Left kidney (tissue), 2 donors: Measurements from ENCODE around the gene SLC5A5. TPM values are rescaled to one million over a fixed set of nuclear protein-coding genes. Genes with fewer than 3 reads are reported as not detected.
A peak's percentile ranks its signal among the peaks of the same experiment; 100 is the strongest.

Experiments
- DNase-seq: peaks from one replicate; pipeline ENCODE4 v3.0.0-alpha.2; 2013
- polyA plus RNA-seq: library from polyadenylated mRNA; unstranded; fragments of 120-200 nt; gene quantifications from one replicate; pipeline ENCODE4 v1.2.1, GENCODE V29; 2013; ENCODE audit not compliant: insufficient read length

The SLC5A5 gene
- polyA plus RNA-seq, 1 donor: 0.12 TPM

- no peak for DNase-seq
Observed at GRCh38 chr19:17920527-17920926, 48.8 kb downstream of the SLC5A5 start.

GRCh38 chr19:17922138-17922537 lies 50.4 kb downstream of the SLC5A5 start:
- DNase-seq: no peak

- no peak for DNase-seq
Observed at GRCh38 chr19:17926044-17926443, 54.3 kb downstream of the SLC5A5 start.

- no peak for DNase-seq
Observed at GRCh38 chr19:17929056-17929455, 57.3 kb downstream of the SLC5A5 start.

DNA sequence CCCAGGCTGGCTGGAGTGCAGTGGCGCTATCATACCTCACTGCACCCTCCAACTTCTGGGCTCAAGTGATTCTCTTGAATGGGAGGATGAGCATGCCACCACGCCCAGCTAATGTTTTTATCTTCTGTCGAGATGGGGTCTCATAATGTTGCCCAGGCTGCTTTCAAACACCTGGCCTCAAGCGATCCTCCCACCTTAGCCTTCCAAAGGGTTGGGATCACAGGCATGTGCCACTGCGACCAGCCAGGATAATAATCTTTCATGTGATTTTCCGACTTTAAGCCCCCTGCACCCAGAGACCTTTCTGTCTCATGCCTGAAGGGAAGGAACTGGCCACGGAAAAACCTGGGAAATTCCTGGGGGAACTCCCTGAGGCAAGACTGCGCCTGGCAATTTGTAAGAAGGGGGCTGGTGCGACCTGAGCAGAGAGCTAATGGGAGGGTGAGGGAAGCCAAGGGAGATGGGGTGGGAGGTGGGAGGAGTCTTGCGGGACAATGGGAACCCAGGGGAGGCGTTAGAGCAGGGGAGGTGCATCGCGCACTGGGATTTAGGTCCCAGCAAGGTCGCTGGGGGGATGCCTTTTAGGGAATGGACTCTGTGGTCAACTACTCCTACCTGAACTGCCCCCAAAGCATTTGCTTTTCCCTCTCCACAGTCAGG lies 59.9 kb downstream of the SLC5A5 start:
- DNase-seq: no peak

- peak; percentile 89 for DNase-seq
Observed at GRCh38 chr19:17932485-17933338, 61.0 kb downstream of the SLC5A5 start, which contains the start of gene CCDC124. CCDC124 (plus strand) TSS chr19:17933015; CDS start chr19:17936421, 3,406 bp downstream.

DNA sequence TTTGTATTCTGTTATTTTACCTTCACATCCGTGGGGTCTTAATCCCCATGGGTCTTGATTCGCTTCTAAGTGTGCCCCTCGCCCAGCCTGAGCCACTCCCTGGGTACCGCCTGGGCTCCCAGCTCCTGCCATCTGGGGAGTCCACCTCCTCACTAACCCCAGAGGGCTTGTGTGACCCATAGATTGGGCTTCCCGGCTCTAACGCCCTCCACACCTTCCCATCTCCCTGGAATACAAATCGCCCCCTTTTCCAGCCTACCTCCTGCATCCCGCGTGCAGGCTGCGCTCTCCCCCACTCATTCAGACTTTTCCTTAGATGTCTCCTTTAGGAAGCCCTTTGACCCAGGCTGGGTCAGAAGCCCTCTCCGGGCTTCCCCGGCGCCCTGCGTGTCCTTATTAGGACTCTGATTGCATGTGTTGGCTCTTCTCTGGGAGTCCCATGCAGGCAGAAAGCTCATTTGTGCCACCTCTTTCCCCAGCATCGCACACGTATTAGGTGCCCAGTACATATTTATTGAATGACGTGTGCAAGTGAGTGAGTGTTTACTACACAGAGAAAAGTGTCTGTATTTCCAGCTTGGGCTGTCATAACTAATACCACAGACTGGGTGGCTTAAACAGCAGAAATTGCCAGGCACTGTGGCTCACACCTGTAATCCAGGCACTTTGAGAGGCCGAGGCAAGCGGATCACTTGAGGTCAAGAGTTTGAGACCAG lies 61.8 kb downstream of the SLC5A5 start:
- no peak for DNase-seq

DNA sequence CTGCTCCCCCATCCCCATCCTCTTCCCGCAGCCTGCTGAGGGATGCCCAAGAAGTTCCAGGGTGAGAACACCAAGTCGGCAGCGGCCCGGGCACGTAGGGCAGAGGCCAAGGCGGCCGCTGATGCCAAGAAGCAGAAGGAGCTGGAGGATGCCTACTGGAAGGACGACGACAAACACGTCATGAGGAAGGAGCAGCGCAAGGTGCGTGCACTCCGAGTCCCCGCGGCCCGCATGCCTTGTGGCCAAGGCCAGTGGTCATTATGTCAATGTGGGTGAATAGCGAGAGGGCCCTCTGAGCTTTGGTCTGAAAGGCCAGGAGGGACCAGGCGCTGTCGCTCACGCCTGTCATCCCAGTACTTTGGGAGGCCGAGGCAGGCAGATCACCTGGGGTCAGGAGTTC lies 64.6 kb downstream of the SLC5A5 start:
- no peak for DNase-seq

DNA sequence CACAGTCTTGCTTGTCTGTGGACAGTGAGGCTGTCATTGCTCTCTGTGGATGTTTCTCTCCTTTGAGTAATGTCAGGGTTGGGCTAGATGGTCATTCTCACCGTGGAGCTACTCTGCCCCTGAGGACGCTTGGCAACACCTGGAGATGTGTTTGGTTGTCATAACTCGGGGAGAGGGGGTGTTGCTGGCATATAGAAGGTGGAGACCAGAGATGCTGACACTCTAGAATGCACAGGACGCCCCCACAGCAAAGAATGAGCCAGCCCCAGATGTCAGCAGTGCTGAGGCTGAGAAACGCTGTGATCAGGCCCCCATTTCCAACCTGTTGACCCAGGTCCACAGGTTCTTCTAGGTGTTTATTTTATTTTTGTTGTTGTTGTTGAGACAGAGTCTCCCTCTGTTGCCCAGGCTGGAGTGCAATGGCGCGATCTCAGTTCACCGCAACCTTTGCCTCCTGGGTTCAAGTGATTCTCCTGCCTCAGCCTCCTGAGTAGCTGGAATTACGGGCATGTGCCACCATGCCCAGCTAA lies 65.7 kb downstream of the SLC5A5 start:
- DNase-seq: no peak

DNA sequence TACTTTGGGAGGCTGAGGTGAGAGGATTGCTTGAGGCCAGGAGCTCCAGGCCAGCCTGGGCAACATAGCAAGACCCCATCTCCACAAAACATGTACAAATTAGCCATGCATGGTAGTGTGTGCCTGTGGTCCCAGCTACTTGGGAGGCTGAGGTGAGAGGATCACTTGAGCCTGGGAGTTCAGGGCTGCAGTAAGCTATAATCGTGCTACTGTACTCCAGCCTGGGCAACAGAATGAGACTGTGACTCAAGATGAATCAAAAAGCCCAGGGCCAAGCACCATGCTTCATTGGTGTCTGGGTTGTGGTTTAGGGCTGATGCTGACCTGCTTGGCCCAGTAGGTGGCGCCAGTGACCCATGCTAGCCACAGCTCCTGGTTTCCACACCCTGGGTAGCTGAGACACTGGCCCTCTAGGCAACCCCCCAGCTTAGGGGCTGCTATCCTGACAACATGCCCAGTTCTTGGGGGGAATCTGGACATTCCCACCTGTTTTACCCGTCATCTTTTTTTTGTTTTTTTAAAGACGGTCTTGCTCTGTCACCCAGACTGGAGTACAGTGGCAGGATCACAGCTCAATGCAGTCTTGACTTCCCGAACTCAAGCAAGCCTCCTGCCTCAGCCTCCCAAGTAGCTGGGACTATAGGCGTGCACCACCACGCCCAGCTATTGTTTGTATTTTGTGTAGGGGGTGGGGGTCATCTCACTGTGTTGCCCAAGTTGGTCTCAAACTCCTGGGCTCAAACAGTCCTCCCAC lies 66.5 kb downstream of the SLC5A5 start:
- DNase-seq: peak; percentile 60

- no peak for DNase-seq
Observed at GRCh38 chr19:17942181-17942580, 70.4 kb downstream of the SLC5A5 start.

DNA sequence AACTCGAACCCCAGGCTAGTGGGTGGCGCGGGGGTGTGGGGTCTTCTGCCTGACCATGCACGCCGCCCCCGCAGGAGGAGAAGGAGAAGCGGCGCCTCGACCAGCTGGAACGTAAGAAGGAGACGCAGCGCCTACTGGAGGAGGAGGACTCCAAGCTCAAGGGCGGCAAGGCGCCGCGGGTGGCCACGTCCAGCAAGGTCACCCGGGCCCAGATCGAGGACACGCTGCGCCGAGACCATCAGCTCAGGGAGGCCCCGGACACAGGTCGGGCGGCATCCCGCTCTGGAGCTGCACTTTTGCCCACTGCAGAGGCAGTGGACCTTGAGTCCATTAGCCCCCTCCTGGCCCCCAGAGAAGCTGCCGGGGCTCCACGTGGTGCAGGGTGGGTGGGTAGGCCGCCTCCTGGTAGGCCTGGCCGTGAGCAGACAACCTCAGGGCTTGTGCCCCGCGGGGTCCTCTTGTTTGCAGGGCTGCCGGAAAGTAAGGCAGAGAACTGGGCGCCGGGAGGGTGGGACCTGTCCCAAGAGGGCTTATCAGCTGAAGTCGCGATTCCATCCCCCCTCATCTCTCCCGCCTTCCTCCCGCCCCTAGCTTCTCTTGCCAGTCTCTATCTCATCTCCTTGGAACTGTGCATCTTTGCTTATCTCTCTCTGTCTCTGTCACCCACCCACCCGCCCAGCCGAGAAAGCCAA lies 71.0 kb downstream of the SLC5A5 start:
- DNase-seq: peak; percentile 46

GRCh38 chr19:17943274-17944221 lies 71.8 kb downstream of the SLC5A5 start:
- peak; percentile 31 for DNase-seq

- no peak for DNase-seq
Observed at GRCh38 chr19:17944301-17944700, 72.6 kb downstream of the SLC5A5 start.

Other genes starting within 250 kb of the SLC5A5 start
- 0.33 TPM for gene UNC13A, start 183.6 kb upstream of the SLC5A5 start, polyA plus RNA-seq
- gene MAP1S, start 152.5 kb upstream of the SLC5A5 start, polyA plus RNA-seq: 28.3 TPM
- 1.6 TPM for gene FCHO1, start 120.5 kb upstream of the SLC5A5 start, polyA plus RNA-seq
- 8.7 TPM for gene B3GNT3, start 76.8 kb upstream of the SLC5A5 start, polyA plus RNA-seq
- gene INSL3, start 50.4 kb upstream of the SLC5A5 start, polyA plus RNA-seq: 0.18 TPM
- 4.3 TPM for gene JAK3, start 24.0 kb upstream of the SLC5A5 start, polyA plus RNA-seq
- gene RPL18A, start 12.0 kb upstream of the SLC5A5 start, polyA plus RNA-seq: 759 TPM
- gene CCDC124, start 61.1 kb downstream of the SLC5A5 start, polyA plus RNA-seq: 43.6 TPM
- gene KCNN1, start 95.2 kb downstream of the SLC5A5 start, polyA plus RNA-seq: 5.6 TPM
- 2.3 TPM for gene ARRDC2, start 136.2 kb downstream of the SLC5A5 start, polyA plus RNA-seq
- gene IL12RB1, start 215.0 kb downstream of the SLC5A5 start, polyA plus RNA-seq: 0.28 TPM
- gene MAST3, start 225.8 kb downstream of the SLC5A5 start, polyA plus RNA-seq: 6.3 TPM